Measurements from ENCODE around the gene PES1. TPM values are rescaled to one million over a fixed set of nuclear protein-coding genes. Genes with fewer than 3 reads are reported as not detected.
"Not testable (repeated sequence)": the region's sequence is repeated elsewhere in the genome, so short reads cannot be mapped to it uniquely, and the experiment has no call there.

PES1 gene
- polyA plus RNA-seq, 1 donor, result 73.1 TPM

DNA sequence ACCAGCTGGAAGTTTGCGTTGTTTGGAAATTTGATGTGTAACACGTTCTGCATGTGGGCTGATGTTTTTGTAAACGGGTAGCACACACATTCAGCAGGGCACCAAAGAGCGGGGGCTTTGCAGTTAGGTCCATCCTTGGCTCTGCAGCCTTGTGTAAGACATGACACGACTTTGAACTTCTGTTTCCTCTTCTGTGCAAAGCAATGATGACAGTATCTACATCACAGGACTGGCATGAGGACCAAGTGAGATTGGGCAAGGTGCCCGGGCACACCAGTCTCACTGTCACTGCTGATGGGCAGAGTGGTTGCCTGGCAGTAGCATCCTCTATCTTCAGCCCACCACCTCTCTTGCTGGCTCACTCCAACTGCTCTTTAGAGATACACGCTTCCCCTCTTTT is 18.6 kb upstream of the PES1 start:
- DNase-seq, result no peak

DNA sequence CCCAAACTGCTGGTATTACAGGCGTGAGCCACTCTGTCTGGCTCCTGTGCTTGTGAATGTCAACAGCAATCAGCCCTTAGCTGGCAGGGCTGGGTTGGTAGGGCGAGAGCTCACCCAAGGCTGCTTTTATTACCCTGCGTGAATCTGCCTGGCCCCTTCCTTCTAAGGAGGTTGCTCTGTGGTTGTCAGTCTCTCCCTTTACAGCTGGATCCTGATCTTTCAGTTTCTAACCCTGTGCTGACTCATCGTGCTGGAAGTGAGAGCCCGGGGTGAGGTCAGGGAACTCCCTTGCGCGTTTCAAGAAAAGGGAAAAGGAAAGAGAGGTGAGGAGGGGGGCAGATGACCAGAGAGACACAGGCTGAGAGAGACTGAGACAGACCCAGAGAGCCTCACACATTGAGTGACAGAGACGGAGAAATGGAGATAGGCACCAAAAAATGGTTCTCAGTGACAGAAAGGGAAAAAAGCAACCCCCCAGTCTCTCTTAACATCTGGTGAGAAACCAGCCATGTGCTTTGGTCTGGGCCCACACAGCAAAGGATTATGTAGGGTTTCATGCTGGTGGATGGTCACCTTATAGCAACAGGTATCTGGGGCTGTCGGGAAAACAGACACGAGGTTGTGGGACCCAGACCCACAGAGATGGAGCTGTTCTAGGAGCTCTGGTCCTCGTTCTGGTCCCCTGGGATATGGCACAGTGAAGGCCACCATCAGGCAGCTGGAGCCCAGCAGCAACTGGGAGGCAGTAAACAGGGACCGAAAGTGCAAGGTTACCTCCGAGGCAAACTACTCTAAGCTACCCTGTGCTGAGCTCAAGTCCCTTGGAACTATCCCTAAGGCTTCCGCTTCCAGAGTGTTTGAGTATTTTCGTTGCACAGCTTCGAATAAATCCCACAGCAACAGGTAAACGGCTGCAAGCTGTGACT is 17.8 kb upstream of the PES1 start:
- DNase-seq, result no peak

DNA sequence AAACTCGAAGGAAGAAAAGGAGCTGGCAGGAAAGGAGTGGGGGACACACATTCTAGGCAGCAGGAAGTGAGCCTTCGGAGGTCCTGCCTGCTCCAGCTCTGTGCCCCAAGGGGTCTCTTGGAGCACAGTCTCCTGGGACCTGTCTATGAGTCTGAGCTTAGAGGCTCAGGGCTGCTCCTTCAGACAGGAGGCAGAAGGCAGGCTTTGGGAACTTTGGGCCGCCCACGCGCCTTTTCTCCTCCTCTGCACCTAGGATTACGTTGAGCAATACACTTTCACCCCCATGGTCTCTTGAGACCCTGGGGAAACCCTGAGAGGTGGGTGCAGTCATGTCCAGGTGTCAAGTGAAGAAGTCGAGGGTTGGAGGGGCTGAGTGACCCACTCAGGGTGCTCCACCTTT is 16.2 kb upstream of the PES1 start:
- no peak for DNase-seq

DNA sequence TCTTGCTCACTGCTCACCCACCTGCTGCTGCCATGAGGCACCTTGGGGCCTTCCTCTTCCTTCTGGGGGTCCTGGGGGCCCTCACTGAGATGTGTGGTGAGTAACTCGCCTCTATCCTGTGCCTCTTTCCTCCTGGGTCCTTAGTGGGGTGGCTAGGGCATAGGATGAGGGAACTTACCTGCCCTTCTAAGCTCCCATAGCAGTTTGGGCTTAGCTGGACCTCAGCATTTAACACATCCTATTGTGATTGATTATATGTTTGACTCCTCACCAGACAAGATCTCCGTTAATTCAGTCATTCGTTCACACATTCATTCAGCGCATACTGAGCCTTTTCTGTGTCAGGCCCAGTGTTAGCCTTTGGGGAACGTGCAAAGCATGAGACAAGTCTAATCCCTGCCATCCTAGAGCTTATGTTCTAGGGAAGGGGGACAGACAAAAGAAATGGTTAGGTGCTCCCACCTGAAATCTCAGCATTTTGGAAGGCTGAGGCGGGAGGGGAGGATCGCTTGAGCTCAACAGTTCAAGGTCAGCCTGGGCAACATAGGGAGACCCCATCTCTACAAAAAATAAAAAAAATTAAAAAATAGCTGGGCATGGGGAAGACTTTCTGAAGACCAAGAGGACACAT is 15.7 kb upstream of the PES1 start:
- no peak for DNase-seq

DNA sequence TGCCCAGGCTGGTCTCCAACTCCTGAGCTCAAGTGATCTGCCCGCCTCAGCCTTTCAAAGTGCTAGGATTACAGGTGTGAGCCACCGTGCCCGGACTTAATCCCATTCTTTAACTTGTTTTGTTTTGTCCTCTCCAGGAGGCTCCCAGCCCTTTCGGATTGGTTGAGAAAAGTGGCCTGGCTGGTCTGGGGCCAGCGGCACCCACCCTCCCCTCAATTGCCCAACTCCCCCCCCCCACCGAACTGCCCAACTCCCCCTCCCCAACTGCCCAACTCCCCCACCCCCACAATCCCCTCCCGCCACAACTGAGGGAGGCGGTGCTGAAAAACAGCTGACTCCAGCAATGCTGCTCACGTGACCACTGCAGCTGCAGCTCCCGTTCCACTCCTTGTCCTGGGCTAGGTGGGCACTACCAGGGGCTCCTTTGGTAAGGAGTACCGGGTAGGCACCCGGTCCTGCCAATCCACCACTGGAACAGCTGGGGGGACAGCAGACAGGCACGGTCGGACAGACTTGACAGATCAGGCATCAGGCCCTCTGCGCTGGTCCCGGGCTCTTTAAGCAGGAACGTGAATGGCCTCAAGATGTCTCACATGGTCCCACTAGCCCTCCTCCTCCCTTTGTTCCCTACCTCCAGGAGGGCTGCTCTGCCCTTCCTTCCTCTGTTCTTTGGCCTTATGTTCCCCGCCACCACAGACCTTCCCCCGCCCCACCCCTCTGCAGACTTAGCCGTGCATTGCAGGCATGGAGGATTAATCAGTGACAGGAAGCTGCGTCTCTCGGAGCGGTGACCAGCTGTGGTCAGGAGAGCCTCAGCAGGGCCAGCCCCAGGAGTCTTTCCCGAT is 15.0 kb upstream of the PES1 start, which contains the start of gene TCN2:
TSS of gene TCN2 (plus strand) at position 720 of the 845 bp plus-strand sequence. CDS start 158 bp downstream, outside the sequence.
- DNase-seq, result peak; percentile 72

DNA sequence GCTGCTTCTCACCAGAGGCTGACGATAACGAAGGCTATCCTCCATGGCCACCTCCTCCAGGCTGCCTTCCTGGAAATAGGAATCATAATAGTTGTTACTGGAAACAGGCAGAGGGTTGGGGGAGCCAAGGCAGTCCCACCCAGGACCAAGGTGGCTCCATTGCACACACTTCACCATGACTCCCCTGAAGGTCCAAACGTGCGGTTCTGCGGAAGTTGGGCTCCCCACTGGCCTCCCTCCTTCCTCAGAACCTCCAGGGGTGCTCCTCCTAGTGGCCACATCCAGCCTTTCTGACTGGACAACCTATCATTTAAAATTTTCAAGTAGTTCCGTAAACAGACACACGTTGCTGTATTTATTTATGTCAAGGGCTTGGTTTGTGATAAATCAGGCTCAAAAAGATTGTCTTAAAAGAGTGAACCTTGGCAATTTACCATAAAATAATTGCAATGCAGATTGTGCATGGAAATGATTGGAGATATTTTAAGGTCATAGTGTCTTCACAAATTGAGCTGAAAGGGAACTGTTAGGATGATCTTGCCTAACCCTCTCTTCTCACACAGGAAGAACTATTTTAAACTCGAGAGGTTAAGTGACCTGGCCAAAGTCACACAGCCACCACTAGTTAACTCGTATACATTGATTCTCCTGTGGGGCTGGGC is 13.9 kb upstream of the PES1 start:
- no peak for DNase-seq

DNA sequence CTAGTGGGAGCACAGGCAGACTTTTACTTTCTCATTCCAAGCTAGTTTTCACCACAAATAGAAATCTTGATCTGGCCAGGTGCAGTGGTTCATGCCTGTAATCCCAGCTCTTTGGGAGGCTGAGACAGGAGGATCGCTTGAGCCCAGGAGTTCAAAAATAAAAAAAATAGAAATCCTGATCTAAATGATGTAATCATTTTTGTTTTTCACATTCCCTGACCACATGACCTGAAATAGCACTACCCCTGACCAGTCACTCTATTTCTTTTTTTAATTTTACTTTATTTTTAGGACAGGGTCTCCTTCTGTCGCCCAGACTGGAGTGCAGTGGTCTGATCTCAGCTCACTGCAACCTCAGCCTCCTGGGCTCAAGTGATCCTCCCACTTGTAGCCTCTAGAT is 13.0 kb upstream of the PES1 start:
- no peak for DNase-seq

DNA sequence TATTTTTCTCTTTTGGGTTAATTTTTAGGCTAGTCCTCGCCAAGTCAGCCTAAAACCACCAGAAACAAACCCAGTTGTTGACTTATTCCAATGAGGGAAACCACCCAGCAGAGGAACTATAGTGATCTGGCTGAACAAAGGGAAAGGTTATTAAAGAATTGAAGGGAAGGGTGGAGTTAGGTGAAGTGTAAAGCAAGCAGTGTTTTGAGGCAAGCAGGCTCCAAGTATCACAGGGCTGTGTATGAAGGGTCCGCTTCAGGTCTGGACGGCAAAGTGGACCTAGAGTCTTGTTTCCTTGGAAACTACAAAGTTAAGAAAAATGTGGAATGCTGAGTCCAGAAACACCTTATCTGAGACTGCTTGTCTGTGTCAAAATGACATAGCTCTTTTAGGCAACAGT is 12.1 kb upstream of the PES1 start:
- DNase-seq, result no peak

DNA sequence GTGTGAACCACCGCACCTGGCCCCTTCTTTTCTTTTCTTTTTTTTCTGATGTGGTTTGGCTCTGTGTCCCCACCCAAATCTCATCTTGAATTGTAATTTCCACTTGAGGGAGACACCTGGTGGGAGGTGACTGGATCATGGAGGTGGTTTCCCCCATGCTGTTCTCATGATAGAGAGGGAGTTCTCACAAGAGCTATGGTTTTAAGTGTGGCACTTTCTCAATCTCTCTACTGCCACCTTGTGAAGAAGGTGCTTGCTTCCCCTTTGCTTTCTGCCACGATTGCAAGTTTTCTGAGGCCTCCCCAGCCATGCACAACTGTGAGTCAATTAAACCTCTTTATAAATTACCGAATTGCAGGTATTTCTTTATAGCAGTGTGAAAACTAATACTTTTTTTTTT is 10.3 kb upstream of the PES1 start:
- DNase-seq, result no peak

DNA sequence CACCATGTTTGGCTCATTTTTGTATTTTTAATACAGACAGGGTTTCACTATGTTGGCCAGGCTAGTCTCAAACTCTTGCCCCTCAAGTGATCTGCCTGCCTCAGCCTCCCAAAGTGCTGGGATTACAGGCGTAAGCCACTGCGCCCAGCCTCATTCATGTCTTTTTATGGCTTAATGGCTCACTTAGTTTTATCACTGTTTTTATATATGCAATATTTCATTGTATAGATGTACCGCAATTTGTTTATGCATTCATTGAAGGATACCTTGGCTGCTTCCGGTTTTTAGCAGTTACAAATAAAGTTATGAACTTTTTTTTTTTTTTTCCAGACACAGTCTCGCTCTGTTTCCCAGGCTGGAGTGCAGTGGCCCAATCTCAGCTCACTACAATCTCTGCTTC is 9.8 kb upstream of the PES1 start:
- DNase-seq, result no peak

DNA sequence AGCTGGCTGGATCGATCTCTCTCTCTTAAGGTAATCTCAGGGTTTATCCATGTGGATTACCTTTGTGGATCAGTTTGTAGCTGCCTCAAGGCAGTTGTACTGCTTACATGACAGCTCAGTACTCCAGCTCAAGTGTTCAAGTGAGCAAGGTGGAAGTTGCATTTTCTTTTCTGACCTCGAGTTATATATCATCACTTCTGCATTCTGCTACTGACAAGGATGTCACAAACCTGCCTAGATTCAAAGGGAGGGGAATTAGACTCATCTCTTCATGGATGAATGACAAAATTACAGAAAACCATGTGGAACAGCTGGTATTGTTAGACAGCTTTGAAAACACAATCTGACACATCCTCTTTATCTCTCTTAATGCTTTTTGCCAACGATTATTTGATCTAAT is 9.2 kb upstream of the PES1 start:
- no peak for DNase-seq

DNA sequence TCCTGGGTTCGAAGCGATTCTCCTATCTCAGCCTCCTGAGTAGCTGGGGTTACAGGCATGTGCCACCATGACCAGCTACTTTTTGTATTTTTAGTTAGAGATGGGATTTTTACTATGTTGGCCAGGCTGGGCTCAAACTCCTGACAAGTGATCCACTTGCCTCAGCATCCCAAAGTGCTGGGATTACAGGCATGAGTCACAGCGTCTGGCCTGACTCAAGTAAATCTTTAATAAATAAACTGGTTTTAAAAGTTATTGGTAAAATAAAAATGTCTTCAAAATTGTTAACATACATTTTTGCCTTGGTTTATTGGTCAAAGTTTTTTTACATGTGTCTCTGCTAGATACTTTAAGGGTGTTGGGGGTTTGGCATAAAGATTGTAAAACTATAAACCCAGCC is 7.3 kb upstream of the PES1 start:
- no peak for DNase-seq

DNA sequence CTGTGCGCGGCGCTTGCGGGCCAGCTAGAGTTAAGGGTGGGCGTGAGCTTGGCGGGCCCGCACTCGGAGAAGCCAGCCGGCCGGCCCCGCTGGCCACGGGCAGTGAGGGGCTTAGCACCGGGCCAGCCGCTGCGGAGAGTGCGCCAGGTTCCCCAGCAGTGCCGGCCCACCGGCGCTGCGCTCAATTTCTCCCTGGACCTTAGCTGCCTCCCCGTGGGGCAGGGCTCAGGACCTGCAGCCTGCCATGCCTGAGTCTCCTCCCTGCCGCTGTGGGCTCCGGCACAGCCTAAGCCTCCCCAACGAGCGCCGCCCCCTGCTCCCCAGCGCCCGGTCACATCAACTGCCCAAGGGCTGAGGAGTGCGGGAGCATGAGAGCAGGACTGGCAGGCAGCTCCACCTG is 5.2 kb upstream of the PES1 start:
- DNase-seq, result no peak

DNA sequence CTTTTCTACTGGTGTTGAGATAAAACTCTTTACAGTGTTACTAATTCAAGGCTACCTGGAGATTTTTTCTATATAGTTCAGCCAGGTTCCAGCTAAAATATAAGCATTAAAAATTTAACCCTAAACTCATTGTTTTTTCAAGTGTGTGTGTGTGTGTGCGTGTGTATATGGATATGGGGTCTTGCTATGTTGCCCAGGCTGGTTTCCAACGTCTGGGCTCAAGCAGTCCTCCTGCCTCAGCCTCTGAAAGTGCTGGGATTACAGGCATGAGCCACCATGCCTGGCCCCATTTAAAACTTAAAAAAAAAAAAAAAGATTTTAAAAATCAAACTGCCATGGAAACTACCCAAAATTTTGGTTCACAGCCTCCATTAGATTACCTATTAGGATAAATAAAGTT is 4.5 kb upstream of the PES1 start:
- DNase-seq, result no peak

DNA sequence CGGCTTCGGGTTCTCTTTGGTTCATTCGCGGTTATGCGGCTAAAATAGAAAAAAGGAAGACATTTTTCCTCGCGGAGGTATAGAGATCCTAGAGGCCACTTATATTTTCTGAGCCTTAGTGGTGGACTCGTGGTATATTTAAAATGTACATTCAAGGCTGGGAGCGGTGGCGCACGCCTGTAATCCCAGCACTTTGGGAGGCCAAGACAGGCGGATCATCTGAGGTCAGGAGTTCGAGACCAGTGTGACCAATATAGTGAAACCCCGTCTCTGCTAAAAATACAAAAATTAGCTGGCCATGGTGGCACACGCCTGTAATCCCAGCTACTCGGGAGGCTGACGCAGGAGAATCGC is 627 bp upstream of the PES1 start:
- not testable (repeated sequence) for DNase-seq

DNA sequence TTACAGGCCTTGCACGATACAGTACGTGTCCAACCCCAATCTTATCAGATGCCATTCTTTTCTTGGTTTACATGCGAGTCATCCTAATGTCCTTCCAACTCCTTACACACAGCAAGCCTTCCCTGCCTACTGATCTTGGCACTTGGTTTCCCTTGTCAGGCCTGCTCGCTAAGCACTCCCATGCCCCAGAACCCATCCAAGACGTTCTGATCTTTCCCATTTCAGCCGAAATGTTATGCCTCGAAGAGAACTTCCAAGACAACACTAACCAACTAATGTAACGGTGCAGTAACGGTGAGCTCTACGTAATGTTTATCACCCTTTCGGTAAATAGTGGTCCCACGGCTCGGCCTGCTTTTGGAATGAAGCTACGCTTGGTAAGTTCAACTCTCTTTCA is 521 bp downstream of the PES1 start:
- DNase-seq, result no peak

DNA sequence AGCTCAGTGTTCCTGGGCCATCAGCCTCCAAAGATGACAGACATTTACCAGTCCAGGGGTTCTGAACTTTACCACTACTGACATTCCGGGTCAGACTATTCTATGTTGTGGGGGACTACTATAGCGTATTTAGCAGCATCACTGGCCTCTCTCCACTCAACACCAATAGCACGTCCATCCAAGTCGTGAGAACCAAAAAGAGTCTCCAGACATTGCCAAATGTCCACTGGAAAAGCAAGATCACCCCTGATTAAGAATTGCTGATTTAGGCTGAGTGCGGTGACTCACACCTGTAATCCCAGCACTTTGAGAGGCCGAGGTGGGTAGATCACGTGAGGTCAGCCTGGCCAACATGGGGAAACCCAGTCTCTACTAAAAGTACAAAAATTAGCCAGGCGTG is 5.3 kb downstream of the PES1 start:
- DNase-seq, result no peak

DNA sequence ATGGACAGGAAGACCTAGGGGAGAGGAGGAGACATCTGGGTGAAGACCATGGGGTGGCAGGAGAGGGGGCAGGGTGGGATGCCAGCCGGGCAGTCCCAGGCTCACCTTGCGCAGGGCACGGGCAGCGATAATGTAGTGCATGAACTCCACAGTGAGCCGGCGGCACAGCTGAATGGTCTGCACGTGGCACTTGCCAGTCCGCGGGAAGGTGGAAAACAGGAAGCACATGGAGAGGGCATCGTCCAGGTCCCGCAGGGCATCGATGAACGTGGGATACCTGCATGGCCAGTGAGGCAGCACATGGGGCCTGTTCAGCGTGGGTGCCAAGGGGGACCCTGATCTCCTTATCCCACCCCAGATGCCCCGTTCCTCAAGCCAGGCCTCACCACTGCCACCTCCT is 7.3 kb downstream of the PES1 start:
- no peak for DNase-seq

DNA sequence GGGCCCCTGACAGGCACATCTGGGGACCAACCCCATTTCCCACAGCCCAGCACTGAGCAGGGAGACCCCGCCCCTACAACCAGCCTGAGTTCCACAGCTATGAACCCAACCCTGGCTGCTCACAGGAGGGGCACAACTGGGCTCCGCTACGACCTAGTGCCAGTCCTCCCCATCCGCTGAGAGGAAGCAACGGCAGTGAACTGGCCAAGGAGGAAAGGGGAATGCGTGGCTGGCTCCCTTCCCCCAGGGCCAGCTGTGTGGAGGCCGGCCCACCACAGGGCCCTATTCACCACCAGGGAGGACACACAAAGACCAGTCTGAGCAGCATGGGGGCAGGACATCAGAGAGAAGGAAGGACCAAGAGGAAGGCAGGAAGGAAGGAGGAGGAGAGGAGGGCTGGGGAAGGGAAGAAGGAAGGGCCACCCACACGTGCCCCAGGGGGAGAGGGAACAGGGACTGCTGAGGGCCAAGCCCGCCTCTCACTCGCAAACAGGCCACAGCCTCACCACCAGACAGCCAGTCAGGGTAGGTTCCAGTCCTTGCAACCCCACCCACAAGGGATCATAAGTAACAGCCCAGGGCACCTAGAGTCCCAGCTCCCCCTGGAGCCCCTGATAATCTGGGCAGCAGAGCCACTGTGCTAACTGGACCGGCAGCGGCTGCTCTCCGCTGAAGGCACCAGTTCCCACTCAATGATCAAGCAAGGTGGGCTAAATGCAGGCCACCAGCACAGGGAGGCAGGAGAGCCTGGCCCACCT is 8.7 kb downstream of the PES1 start:
- no peak for DNase-seq

DNA sequence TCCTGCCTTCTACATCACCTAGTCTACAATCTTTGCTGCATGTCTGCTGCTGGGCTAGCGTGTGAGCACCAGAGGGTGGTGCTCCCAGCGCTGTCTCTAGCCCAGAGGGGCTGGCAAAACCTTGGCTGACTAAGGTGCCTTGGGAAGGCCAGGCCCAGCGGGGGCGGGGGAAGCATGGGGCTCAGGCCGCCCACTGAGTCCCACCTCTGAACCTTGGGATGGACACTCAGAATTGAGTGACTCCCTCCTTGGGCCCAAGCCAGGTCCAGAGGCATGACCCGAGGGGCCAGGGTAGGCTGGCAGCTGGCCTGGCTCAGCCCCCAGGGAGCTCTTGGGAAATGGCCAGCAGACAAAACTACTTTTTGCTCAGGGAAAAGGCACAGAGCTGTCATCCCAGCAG is 9.7 kb downstream of the PES1 start:
- DNase-seq, result no peak

DNA sequence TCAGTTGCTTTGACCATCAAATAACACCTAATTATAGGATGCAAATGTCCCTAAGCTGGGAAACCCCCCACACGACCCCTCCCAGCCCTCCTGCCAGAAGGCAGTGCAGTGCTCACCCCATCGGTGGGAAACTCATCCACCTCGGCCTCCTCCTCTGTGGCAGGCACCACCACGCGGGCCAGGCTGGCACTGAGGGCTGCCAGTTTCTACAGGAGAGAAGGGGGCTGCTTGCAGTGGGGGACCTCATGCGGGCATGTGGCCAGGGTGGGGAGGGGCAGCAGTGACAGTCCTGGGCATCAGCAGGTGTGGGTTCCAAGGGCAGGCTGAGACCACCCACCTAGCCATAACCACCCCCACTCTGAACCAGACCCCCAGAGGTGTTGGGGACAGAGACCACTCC is 10.8 kb downstream of the PES1 start:
- DNase-seq, result no peak

DNA sequence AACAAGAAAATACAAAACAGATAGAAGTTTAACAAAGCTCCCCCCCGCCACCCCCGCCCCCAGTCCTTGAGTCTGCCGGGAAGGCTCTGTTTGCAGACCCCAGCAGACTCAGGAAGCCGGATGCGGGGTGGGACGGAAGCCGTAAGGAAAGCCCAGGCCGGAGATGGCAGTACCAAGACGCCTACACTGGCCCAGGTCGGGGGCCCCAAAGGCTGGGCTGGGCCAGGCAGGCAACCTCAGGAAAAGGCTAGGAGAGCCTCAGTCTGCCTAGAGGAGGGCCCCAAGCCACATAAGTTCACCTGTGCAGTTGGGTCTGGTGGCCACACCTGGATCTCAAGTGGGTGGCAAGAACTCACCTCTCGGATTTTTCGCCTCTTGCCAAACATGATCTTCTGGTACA is 13.2 kb downstream of the PES1 start:
- no peak for DNase-seq

All from left kidney (tissue), 2 donors.